ENCODE results near the gene SLC49A4. TPM values are rescaled to one million over a fixed set of nuclear protein-coding genes. Genes with fewer than 3 reads are reported as not detected.

The SLC49A4 gene
- total RNA-seq, 2 donors from 2014 or later = 4.8 to 5.5 TPM

GRCh38 chr3:122772827-122773226, 22.0 kb upstream of the SLC49A4 start:
- H3K9me3 ChIP-seq (ENCODE audit: control insufficient read depth, low read length, poor library complexity, severe bottlenecking) = no peaks in the 10 kb centered on the region

GRCh38 chr3:122773944-122774509, 20.8 kb upstream of the SLC49A4 start:
- H3K4me1 Mint-ChIP-seq = peaks cover 7% of the 10 kb centered on the region
- H3K4me3 Mint-ChIP-seq = no peak overlapping the region
- H3K9me3 ChIP-seq (ENCODE audit: control insufficient read depth, low read length, poor library complexity, severe bottlenecking) = no peaks in the 10 kb centered on the region
- no peak overlapping the region for H3K27ac Mint-ChIP-seq
- peaks cover 5% of the 10 kb centered on the region for H3K36me3 Mint-ChIP-seq (ENCODE audit: low read depth)
- H3K27me3 Mint-ChIP-seq = no peaks in the 10 kb centered on the region
- ATAC-seq (no peak), DNase-seq (no peak)

More at GRCh38 chr3:122772827-122773226, 22.0 kb upstream of the SLC49A4 start:
- no peak overlapping the region for H3K4me3 Mint-ChIP-seq
- ATAC-seq = no peak
- H3K4me1 Mint-ChIP-seq = peaks cover 7% of the 10 kb centered on the region
- peaks cover 6% of the 10 kb centered on the region for H3K36me3 Mint-ChIP-seq (ENCODE audit: low read depth)
- H3K27ac Mint-ChIP-seq = no peak overlapping the region
- H3K27me3 Mint-ChIP-seq = no peaks in the 10 kb centered on the region
- DNase-seq = no peak

- Mint-ChIP-seq H3K4me3 (no peak overlapping the region), H3K4me1 (peaks cover 7% of the 10 kb centered on the region), H3K27me3 (no peaks in the 10 kb centered on the region), H3K36me3 (ENCODE audit: low read depth) (peaks cover 5% of the 10 kb centered on the region), H3K27ac (no peak overlapping the region)
- ATAC-seq (no peak), DNase-seq (no peak)
- H3K9me3 ChIP-seq (ENCODE audit: control insufficient read depth, low read length, poor library complexity, severe bottlenecking) = no peaks in the 10 kb centered on the region
These were observed 20.3 kb upstream of the SLC49A4 start for GRCh38 chr3:122774564-122774963.

DNA sequence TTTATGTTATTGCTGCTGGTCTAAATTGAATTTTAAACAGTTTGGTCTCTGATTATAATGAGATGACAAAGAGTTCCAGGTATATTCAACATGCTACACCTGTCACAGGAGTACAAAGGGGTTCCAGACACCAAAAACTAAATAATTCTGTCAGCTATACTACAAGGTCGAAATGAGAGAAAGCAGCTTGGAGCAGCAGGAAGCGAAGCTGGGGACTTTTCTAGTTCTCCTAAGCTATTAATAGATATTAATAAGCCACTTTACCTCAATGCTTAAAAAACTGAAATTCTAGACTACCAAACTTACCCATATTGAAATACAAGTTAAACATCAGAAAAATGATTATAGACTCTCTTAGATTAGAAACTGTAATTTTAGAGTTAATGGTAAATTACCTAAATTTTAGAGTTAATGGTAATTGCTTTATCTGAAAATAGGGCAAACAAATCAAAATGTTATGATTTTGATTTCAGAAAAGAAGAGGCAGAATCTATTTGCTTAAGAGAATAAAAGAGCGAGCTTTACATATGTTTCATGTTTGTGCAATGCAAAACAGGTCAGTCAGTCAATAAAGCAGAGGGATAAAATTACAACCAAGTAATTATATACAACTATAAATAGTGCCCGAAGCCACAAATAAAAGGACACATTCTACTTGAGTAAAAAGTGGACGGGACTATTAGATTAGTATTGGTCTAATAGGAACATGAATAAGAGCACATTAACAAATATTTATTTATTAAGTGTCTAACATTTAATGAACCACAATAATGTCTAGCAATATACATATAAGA, 18.0 kb upstream of the SLC49A4 start:
- ATAC-seq (no peak), DNase-seq (no peak)
- Mint-ChIP-seq H3K4me1 (peaks cover 3% of the 10 kb centered on the region), H3K27ac (peak overlapping the region; percentile 27), H3K27me3 (no peaks in the 10 kb centered on the region), H3K4me3 (no peak overlapping the region), H3K36me3 (ENCODE audit: low read depth) (peaks cover 5% of the 10 kb centered on the region)
- H3K9me3 ChIP-seq (ENCODE audit: control insufficient read depth, low read length, poor library complexity, severe bottlenecking) = no peaks in the 10 kb centered on the region

DNA sequence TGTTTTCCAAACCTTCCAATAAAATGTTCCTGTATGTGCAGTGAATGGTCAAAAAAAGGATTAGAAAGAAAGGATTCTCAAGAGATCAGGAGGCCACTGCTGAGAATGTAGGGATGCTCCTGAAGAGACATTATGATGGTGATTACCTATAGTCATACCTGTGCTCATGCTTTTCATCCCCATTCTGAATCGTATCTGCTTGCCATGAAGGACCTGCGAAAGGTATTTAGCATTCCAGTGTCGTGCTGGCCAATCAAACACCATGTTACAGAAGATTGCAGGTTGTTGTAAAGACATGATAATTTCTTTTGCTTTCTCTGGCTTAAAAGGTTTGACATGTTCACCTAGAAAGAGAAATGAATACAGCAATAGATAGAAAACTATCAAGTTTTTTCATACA, 17.3 kb upstream of the SLC49A4 start:
- H3K27ac Mint-ChIP-seq = no peak overlapping the region
- peaks cover 3% of the 10 kb centered on the region for H3K4me1 Mint-ChIP-seq
- no peak for ATAC-seq
- H3K36me3 Mint-ChIP-seq (ENCODE audit: low read depth) = peaks cover 5% of the 10 kb centered on the region
- H3K27me3 Mint-ChIP-seq = no peaks in the 10 kb centered on the region
- no peak overlapping the region for H3K4me3 Mint-ChIP-seq
- H3K9me3 ChIP-seq (ENCODE audit: control insufficient read depth, low read length, poor library complexity, severe bottlenecking) = no peaks in the 10 kb centered on the region
- DNase-seq = no peak

DNA sequence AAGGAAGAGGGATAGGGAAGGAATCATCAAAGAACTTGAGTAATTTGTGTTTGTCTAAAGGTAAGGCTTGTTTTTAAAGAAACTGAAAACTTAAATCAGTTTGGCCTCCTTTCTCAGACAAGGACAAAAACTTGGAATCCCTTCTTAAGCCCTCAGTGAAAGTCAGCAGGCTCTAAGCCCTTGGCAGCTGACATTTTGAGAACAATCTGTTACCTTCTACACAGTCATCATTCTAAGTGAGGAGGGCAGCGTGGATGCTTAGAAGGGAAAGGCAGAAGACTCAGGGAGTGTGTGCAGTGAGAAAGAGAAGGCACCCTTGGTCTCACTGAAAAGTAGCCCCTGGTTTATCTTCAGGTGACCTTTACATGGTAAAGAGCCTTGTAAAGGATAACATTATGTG, 12.1 kb upstream of the SLC49A4 start:
- H3K27me3 Mint-ChIP-seq = no peaks in the 10 kb centered on the region
- peaks cover 13% of the 10 kb centered on the region for H3K4me1 Mint-ChIP-seq
- ATAC-seq (no peak), DNase-seq (no peak)
- no peaks in the 10 kb centered on the region for H3K9me3 ChIP-seq (ENCODE audit: control insufficient read depth, low read length, poor library complexity, severe bottlenecking)
- no peak overlapping the region for H3K4me3 Mint-ChIP-seq
- no peaks in the 10 kb centered on the region for H3K36me3 Mint-ChIP-seq (ENCODE audit: low read depth)
- H3K27ac Mint-ChIP-seq = no peak overlapping the region

- ATAC-seq (no peak), DNase-seq (no peak)
- Mint-ChIP-seq H3K27me3 (no peaks in the 10 kb centered on the region), H3K4me3 (no peak overlapping the region), H3K4me1 (peaks cover 18% of the 10 kb centered on the region), H3K27ac (peak overlapping the region; percentile 65), H3K36me3 (ENCODE audit: low read depth) (no peaks in the 10 kb centered on the region)
- no peaks in the 10 kb centered on the region for H3K9me3 ChIP-seq (ENCODE audit: control insufficient read depth, low read length, poor library complexity, severe bottlenecking)
These were observed 10.4 kb upstream of the SLC49A4 start for GRCh38 chr3:122784436-122784835.

- H3K27me3 Mint-ChIP-seq = no peaks in the 10 kb centered on the region
- ATAC-seq (no peak), DNase-seq (no peak)
- peaks cover 18% of the 10 kb centered on the region for H3K4me1 Mint-ChIP-seq
- no peaks in the 10 kb centered on the region for H3K9me3 ChIP-seq (ENCODE audit: control insufficient read depth, low read length, poor library complexity, severe bottlenecking)
- no peaks in the 10 kb centered on the region for H3K36me3 Mint-ChIP-seq (ENCODE audit: low read depth)
- H3K4me3 Mint-ChIP-seq = no peak overlapping the region
- H3K27ac Mint-ChIP-seq = no peak overlapping the region
These were observed 9.6 kb upstream of the SLC49A4 start for GRCh38 chr3:122785231-122785630.

GRCh38 chr3:122786066-122786465, 8.8 kb upstream of the SLC49A4 start:
- Mint-ChIP-seq H3K36me3 (ENCODE audit: low read depth) (no peaks in the 10 kb centered on the region), H3K27ac (no peak overlapping the region), H3K4me1 (peaks cover 18% of the 10 kb centered on the region), H3K27me3 (no peaks in the 10 kb centered on the region), H3K4me3 (no peak overlapping the region)
- no peaks in the 10 kb centered on the region for H3K9me3 ChIP-seq (ENCODE audit: control insufficient read depth, low read length, poor library complexity, severe bottlenecking)
- DNase-seq (no peak), ATAC-seq (no peak)

- ATAC-seq (peak; percentile 41), DNase-seq (no peak)
- H3K9me3 ChIP-seq (ENCODE audit: control insufficient read depth, low read length, poor library complexity, severe bottlenecking) = no peaks in the 10 kb centered on the region
- H3K27me3 Mint-ChIP-seq = no peaks in the 10 kb centered on the region
- H3K36me3 Mint-ChIP-seq (ENCODE audit: low read depth) = no peaks in the 10 kb centered on the region
- H3K4me3 Mint-ChIP-seq = no peak overlapping the region
- H3K27ac Mint-ChIP-seq = peak overlapping the region; percentile 8
- peaks cover 21% of the 10 kb centered on the region for H3K4me1 Mint-ChIP-seq
These were observed 7.0 kb upstream of the SLC49A4 start for GRCh38 chr3:122787872-122788271.

GRCh38 chr3:122789585-122790273, 5.1 kb upstream of the SLC49A4 start:
- Mint-ChIP-seq H3K4me1 (peaks cover 29% of the 10 kb centered on the region), H3K27ac (no peak overlapping the region), H3K27me3 (no peaks in the 10 kb centered on the region), H3K4me3 (peak overlapping the region; percentile 52), H3K36me3 (ENCODE audit: low read depth) (no peaks in the 10 kb centered on the region)
- ATAC-seq (no peak), DNase-seq (no peak)
- H3K9me3 ChIP-seq (ENCODE audit: control insufficient read depth, low read length, poor library complexity, severe bottlenecking) = no peaks in the 10 kb centered on the region

- Mint-ChIP-seq H3K27me3 (no peaks in the 10 kb centered on the region), H3K4me3 (peak within 1 kb of the TSS; percentile 91), H3K27ac (no peak within 1 kb of the TSS), H3K36me3 (ENCODE audit: low read depth) (no peaks in the 10 kb centered on the region), H3K4me1 (peaks cover 35% of the 10 kb centered on the region)
- DNase-seq = peak; percentile 76 to 80 (median 80)
- ATAC-seq = peak; percentile 77
- H3K9me3 ChIP-seq (ENCODE audit: control insufficient read depth, low read length, poor library complexity, severe bottlenecking) = no peaks in the 10 kb centered on the region
These were observed 1.1 kb upstream of the SLC49A4 start, which contains the start of gene HSPBAP1 for GRCh38 chr3:122793568-122794416. HSPBAP1 (minus strand) TSS chr3:122793831; CDS start chr3:122793680, 151 bp downstream.

GRCh38 chr3:122794483-122794778, 438 bp upstream of the SLC49A4 start:
- Mint-ChIP-seq H3K27me3 (no peaks in the 10 kb centered on the region), H3K4me3 (peak overlapping the region; percentile 91), H3K27ac (no peak overlapping the region), H3K36me3 (ENCODE audit: low read depth) (no peaks in the 10 kb centered on the region), H3K4me1 (peaks cover 35% of the 10 kb centered on the region)
- DNase-seq (no peak), ATAC-seq (no peak)
- no peaks in the 10 kb centered on the region for H3K9me3 ChIP-seq (ENCODE audit: control insufficient read depth, low read length, poor library complexity, severe bottlenecking)
